Activated CD8-positive, alpha-beta memory T cell treated with anti-CD3 and anti-CD28 coated beads for 4 hours (primary cell): ENCODE measurements around the gene CERT1.

Source experiments
- DNase-seq, 2 donors: peaks; one replicate each; pipeline ENCODE4 v3.0.0-alpha.2; 2020; ENCODE audit warnings: low read depth in 2 of 2

Gene CERT1

DNA sequence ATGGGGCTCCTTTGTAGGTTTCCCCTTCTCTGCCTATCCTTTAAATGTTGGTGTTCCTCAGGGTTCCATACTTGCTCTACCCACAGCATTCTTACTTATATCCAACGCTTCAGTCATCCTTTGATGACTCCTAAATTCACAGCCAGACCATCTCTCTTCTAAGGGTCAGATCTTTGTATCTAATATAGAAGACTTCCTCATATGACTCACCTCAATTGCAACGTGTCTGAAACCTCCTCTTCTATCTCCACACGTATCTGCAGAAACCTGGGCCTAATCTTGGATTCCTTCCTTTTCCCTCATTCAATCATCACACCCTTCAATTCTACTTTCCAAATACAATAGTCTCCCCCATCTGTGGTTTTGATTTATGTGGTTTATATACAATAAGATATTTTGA is 106.1 kb downstream of the CERT1 start:
- no peak for DNase-seq

DNA sequence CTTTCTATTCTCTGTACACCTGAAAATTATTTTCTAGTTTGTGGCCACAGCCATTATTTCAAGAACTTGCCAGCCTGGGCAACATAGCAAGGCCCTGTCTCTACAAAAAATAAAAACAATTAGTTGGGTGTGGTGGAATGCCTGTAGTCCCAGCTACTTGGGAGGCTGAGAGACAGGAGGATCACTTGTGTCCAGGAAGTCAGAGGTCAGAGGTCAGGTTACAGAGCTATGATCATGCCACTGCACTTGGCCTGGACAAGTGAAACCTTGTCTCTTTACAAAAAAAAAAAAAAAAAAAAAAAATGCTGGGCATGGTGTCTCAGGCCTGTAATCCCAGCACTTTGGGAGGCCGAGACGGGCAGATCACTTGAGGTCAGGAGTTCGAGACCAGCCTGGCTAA is 116.2 kb downstream of the CERT1 start:
- DNase-seq = no peak

DNA sequence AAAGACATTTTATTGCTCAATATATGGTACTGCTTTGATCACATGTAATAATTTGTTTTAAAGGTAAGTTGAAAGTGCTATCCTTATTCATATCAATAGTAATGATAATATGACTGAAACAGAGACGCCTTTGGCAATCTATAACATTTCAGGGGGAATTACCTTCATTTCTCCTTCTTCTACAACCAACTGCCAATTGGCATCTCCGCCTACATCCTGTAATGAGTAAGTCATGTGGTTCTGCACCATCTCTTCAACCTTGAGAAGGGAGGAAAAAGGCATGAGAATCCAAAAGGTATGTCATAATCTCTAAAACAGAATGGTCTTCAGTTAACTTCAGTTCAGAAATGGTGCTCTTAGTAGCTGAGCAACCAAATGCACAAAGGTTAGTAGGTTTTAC is 122.0 kb downstream of the CERT1 start:
- no peak for DNase-seq

DNA sequence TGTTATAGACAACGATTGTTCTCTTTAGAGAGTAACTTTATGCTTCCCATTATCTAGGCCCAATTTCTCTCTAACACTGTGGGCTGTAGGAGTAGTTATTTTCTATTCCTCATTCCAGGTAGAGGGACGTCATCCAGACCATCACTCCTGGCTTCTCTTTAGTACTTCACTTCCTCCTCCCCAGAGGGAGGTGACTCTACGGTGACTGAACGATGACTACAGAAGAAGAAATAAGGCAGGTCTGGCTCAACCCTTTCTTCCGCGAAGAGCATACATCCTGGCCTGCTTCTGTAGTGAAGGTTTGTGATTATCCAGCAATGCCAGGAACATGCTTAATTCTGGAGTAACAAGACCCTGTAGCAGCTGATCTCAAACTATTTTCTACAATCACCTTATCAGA is 123.6 kb downstream of the CERT1 start:
- no peak for DNase-seq

DNA sequence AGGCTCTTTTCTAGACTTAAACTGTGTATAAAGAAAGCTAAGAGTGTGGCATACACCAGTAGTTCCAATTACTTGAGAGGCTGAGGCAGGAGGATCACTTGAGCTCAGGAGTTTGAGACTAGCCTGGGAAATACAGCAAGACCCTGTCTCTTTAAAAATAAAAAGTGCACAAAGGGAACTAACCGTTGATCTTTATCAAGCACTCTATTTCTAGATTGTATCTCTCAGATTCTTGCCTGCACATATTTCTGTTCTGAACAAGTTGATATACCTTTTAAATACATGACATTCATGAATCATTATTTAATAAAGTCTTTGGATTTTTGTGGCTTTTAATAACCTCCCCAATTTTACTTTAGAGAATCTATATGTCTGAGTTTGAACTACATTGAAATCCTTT is 127.2 kb downstream of the CERT1 start:
- no peak for DNase-seq

DNA sequence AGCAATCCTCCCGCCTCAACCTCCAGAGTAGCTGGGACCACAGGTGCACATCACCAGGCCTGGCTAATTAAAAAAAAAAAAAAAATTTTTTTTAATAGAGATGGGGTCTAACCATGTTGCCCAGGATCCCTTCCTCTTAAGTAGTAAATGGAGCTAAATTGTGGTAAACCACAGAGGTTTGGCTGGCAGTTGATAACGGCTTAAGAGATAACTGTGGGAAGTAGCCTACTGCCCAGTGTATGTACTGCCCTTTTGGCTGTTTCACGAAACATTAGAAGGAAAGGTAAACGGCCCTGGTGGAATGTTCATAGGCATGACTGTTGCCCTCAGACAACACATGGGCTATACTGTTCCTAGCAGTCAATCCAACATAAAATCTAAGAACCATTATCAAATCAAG is 130.0 kb downstream of the CERT1 start:
- DNase-seq = no peak

DNA sequence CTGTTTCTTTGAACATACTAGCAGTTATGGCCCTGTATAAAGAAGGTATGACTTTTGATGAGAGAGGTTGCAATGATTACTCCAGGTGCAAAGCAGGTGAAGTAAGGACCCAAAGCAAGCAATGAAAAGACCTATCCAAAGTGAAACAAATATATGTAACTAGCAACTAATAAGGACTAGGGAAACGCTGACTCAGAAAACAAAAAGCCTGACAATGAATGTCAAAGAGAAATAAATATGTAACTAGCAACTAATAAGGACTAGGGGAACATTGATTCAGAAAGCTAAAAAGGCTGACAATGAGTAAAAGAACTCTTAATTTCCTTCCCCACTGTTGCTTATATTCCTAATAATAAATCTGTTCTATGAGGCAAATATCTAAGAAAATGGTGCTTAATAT is 131.3 kb downstream of the CERT1 start:
- no peak for DNase-seq

DNA sequence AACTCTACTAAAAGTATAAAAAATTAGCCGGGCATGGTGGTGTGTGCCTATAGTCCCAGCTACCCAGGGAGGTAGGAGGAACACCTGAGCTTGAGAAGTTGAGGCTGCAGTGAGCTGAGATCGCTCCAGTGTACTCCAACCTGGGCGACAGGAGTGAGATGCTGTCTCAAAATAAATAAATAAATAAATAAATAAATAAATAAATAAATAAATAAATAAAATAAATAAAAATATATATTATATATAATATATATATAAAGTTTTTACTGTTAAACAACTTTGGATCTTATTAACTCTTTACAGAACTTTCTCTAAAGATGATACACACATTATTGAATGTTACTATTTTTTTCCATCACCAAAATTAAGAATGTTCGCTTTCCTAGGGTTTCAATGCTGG is 136.0 kb downstream of the CERT1 start:
- no peak for DNase-seq

DNA sequence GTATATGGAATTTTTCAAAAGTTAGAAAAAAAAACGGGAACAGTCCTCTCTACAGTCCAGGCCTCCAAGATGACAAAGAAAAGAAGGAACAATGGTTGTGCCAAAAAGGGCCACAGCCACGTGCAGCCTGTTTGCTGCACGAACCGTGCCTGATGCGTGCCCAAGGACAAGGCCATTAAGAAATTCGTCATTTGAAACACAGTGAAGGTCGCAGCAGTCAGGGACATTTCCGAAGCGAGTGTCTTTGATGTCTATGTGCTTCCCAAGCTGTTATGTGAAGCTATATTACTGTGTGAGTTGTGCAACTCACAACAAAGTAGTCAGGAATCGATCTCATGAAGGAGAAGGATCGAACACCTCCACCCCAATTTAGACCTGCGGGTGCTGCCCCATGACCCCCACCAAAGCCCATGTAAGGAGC is 137.0 kb downstream of the CERT1 start:
- DNase-seq = no peak

DNA sequence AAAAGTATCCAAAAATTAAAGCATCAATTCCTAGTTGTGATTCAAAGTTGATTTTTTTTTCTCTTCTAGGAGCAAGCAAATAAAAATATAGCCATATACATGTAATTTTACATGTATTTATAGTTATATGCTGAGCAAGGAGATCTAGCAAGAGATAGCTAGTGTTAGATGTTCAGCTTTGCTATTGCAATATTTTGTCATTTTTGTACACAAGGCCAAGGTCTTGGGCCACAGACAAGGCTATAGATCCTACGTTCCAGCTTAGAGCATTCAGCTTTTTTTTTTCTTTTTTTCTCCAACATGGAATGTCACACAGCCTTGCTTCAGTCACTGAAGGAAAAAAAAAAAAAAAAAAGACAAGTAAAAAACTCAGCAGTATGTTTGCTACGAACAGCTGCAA is 137.6 kb downstream of the CERT1 start:
- DNase-seq = no peak

DNA sequence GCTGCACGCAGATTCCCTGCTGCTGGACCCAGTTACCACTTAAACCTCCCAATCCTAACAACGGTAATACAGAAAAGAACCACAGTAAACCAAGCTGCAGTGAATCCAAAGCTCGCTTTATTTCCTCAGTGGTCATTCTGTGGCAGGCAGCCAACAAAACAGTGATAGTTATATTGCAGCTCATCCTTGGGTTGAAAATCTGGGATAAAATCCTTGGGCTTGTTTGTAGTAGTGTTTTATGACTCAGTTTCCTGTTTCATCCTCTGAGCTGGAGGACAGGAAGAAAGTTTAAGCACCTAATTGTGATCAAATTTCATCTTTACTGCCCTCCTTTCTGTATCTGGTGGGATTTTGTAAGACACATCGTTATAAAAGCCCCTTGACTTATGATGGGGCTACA is 143.0 kb downstream of the CERT1 start:
- DNase-seq = no peak

DNA sequence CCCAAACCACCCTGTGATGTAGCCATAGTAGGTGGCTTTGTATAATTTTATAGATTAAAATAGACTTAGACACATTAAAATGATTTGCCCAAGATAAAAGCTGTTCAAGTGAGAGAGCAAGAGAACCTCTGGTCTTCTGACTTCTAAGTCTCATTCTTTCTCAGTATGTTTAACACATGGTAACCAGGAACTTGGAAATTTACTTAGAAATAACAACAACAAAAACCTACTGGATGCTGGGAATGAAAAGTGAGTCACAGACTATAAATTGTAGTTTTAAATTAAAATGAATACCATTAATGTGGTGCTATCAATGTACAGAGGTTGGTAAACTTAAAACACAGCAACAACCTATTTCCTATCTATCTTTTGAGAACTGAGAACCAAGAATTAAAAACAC is 144.0 kb downstream of the CERT1 start:
- no peak for DNase-seq

DNA sequence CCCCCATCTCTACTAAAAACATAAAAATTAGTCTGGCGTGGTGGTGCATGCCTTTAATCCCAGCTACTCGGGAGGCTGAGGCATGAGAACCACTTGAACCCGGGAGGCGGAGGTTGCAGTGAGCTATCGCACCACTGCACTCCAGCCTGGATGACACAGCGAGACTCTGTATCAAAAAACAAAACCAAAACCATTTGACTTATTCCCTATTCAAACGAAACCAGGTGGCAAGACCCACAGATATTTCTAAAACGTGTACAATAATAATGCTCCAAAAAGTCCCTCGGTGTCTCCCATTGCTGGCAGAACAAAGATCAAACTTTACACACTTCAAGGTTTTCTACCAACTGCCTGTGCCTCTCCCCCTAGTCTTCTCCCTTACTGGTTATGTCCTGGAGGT is 144.6 kb downstream of the CERT1 start:
- DNase-seq = no peak

DNA sequence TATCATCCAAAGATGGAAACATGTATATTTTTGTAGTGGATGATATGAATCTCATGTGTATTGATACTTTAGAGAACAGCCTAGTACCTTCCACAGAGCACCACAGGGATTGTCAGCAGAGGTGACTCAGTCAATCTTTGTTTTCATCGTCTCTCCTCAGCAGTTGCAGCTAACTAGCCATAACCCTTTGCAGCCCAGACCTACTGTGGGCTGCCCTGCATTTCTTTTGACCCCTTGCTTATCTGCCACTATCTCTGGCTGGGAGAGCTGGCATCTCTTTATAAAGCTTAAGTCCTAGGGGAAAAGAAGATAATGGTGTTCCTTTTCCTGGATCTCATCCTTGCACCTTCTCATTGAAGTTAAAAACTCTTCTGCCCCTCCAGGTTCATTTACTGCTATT is 145.7 kb downstream of the CERT1 start:
- DNase-seq = no peak

DNA sequence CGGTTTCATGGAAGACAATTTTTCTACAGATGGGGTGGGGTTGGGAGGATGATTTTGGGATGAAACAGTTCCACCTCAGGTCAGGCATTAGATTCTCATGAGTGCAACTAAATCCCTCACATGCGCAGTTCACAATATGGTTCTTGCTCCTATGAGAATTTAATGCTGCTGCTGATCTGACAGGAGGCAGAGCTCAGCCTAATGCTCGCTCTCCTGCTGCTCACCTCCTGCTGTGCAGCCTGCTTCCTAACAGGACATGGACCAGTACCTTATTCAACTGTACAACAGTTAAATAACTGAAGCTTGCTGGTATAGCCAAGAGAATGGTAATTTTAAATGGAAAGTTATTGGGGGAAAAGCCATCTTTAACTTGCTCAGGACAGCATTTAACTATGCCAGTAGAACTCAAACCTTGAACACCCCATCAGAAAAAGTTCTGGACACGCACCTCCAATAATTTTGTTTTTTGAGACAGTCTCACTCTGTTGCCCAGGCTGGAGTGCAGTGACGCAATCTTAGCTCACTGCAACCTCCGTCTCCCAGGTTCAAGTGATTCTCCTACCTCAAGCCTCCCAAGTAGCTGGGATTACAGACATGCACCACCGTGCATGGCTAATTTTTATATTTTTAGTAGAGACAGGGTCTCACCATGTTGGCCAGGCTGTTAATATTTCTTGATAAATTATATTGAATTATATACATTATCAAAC is 146.7 kb downstream of the CERT1 start:
- DNase-seq = no peak

DNA sequence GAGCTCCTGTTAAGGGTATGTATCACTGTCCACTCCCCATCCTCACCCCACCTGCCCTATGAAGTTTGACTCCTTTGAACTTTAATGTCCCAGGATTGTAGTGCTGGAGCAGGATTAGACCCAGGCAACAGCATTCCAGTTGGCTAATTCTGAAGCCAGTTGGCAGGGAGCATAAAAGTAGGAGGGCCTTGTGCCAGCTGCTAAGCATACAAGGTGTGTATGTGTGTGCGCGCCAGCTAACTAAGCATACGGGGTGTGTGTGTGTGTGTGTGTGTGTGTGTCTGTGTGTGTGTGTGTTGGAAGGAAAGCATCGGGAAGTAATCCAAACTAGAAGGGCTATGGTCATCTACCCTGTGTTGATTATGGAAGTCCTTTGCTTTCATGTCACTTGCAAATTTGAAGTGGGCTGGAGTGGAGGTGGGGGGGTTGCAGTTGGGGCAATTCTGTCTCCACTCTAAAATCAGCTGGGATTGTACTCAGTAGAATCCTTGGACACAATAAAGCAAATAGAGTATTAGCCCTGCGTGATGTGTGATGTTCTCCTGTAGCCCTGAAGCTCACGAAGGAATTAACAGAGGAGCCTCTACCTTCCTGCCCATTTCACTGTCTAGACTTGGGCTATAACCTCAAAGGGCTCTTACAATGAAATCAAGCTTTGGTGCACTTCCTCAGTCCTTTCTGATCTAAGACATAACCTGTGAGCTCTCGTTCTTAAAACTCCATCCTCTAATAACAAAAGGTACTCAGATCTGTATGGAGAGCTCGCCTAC is 147.5 kb downstream of the CERT1 start:
- DNase-seq = no peak

DNA sequence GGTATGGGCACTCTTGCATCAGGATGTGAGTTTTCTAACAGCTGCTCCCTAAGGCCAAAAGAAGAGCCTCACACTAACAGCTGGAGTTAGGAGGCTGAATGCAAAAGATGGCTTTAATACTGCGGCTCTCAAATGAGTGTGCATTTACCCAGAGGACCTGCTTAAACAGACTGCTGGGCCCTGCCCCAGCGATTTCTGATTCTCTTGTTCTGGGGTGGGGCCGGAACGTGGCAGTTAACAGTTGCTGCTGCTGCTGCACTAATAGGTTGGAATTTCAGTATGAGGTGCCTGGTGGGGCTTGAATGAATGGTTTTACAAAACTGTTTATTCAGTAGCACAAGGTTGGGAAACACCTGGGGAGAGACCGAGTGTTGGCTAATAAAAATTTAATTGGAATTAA is 148.3 kb downstream of the CERT1 start:
- DNase-seq = no peak

DNA sequence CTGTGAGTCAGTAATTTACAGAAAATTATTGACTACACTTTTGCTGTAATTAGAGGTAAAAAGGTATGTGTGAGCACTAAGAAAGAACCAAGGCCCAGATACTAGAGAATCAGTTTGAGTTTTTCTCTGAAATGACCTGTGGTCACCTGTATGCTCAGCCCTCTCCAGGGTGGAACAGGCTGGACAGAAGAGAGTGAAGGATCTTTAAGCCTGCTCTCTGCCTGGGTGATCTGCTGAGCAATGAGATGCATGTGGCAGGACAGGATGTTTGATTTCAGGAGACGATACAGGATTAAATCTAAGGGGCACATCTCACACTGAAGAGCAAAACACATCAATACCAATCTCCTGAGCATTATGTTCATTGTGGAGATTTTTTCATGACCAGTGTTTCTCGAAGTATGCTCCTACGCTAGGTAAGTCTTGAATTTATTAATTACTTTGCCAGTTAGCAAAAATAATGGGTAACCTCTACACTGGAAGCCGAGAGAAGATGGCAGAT is 148.9 kb downstream of the CERT1 start:
- no peak for DNase-seq

DNA sequence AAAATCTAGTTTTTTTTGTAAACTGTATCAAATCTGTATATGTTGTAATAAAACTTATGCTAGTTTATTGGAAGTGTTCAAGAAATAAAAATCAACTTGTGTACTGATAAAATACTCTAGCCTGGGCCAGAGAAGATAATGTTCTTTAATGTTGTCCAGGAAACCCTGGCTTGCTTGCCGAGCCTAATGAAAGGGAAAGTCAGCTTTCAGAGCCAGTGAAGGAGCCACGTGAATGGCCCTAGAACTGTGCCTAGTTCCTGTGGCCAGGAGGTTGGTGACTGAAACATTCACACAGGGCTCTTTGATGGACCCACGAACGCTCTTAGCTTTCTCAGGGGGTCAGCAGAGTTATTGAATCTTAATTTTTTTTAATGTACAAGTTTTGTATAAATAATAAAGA is 150.1 kb downstream of the CERT1 start:
- DNase-seq = no peak

DNA sequence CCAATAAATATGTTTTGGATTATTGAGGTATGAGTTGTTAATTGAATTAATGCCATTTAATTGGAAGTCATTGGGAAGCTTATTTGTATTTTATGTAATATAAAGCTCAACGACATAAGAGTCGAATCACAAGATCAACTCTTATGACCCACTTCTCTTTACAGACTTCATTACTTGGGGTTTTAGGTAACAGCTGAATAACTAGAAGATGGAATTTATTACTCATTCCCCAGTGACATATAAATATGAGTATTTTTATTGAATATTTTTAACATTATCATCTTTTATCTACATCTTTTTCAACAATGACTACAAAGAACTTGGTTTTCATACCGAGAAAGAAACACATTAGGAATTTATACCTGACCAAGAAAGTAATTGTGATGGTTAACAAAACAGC is 153.3 kb downstream of the CERT1 start:
- DNase-seq = no peak

DNA sequence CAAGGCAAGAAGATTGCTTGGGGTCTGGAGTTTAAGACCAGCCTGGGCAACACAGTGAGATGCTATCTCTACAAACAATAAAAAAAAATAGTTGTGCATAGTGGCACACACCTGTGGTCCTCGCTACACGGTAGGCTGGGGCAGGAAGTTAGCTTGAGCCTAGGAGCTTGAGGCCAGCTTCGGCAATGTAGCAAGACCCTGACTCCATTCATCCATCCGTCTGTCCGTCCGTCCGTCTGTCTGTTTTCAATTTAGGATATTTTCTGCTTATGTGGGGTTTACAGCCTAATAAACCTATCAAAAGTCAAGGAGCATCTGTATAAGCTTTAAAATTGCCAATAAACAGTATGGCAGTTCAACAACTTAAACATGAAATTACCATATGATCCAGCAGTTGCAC is 154.7 kb downstream of the CERT1 start:
- DNase-seq = no peak

DNA sequence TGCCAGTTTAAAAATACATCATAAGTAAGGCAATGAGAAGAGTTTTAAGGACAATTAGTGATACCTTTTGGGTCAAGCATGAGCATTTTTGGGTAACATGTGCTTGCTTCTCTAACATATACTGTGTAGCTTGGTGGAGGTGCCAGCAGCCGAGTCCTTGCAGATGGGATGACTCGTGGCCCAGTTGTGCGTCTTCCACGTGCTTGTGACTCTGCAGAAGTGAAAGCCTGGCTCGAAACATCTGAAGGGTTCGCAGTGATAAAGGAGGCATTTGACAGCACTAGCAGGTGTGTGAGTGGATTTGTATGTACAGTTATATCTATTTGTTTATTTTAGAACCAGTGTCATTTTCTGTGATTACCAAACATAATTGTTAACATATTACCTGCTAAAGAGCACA is 156.2 kb downstream of the CERT1 start:
- no peak for DNase-seq

DNA sequence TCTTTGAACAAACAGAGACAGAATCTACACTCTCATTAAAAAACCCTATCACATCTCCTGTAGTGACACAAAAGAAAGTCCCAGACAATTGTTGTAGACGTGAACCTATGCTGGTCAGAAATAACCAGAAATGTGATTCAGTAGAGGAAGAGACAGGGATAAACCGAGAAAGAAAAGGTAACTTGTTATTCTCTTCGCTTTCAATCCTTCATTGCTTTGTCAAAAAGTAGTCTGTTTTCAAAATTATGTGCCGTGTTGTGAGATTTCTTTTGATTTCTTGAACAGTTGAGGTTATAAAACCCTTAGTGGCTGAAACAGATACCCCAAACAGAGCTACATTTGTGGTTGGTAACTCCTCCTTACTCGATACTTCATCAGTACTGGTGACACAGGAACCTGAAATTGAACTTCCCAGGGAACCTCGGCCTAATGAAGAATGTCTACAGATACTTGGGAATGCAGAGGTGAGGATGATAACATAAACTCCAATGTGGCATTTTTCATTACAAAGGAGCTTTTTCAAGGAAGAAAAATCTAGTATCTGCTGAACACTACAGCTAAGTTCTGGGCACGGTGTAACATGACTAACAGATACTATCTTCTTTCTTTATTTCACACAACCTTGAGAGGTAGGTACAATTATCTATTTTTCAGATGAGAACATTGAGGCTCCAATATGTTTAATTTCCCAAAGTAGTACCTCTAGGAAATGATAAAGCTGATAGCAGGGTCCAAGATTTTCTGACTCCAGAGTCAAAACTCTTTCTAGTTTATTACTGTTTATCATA is 160.1 kb downstream of the CERT1 start:
- DNase-seq = no peak
